Keratinocyte (primary cell): ENCODE results near the gene FHL5.

Source experiments
- EZH2 ChIP-seq: IDR thresholded peaks from one replicate; pipeline ENCODE4 v1.6.1; 2012; ENCODE audit warnings: inconsistent platforms, mild to moderate bottlenecking, low read length, moderate library complexity
- TF ChIP-seq, protein P1 (sequence below), 3 experiments: IDR thresholded peaks in 1 of 3; conservative IDR thresholded peaks in 1 of 3; optimal IDR thresholded peaks in 1 of 3; 2 replicates in 2 of 3; 3 replicates in 1 of 3; pipeline versions ENCODE3 to v1.5.1; 2011; ENCODE audit warnings: low read length in 3 of 3, mild to moderate bottlenecking in 3 of 3, moderate library complexity in 2 of 3, control low read depth in 1 of 3, inconsistent platforms in 1 of 3; ENCODE audit not compliant: insufficient read depth in 2 of 3; ENCODE audit errors: extremely low read depth in 1 of 3

DNA sequence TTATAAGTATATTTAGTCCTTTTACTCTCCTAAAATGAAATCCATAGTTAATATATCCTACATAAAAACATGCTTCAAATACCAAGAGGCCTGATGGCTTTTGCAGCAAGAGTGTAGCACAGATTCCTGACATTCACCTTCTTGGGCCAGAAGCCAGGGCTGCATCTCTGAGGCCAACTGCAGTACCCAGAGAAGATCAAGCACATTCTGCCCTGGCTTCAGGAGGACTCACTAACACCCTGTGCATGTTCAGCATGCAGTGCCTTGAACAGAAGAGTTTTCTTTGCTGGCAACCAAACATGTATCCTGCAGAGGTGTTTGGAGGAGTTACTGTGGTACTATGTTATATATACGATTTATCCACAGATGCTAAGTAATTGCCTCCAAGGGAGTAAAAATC, 90.3 kb downstream of the FHL5 start:
- TF ChIP-seq, protein P1, sequence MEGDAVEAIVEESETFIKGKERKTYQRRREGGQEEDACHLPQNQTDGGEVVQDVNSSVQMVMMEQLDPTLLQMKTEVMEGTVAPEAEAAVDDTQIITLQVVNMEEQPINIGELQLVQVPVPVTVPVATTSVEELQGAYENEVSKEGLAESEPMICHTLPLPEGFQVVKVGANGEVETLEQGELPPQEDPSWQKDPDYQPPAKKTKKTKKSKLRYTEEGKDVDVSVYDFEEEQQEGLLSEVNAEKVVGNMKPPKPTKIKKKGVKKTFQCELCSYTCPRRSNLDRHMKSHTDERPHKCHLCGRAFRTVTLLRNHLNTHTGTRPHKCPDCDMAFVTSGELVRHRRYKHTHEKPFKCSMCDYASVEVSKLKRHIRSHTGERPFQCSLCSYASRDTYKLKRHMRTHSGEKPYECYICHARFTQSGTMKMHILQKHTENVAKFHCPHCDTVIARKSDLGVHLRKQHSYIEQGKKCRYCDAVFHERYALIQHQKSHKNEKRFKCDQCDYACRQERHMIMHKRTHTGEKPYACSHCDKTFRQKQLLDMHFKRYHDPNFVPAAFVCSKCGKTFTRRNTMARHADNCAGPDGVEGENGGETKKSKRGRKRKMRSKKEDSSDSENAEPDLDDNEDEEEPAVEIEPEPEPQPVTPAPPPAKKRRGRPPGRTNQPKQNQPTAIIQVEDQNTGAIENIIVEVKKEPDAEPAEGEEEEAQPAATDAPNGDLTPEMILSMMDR (optimal IDR thresholded peaks at IDR 0.05 in 1 of 3, IDR thresholded peaks at IDR 0.05 in 1 of 3, conservative IDR thresholded peaks at IDR 0.05 in 1 of 3; ENCODE audit: extremely low read depth in 1 of 3, insufficient read depth in 2 of 3, low read length in 3 of 3), result no peak
- TF ChIP-seq EZH2, result no peak
